ENCODE data around the gene FAM110D.

DNA sequence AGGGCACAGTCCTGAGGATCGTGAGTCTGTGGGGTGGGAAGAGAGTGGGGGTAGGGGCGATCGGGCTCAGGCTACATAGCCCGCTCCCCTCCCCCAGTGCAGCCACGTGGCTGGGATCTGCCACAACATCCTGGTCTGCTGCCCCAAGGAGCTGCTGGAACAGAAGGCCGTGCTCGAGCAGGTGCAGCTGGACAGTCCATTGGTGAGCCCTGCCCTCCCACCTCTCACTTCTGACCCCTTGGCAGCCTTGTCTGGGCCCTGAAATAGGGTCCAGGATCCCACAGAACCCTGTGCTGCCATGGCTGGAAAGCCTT lies 23.5 kb downstream of the FAM110D start:
- no peak for TF ChIP-seq NRF1 (IDR thresholded peaks at IDR 0.05; ENCODE audit: low read depth, low read length)
- no peak for TF ChIP-seq POLR2AphosphoS5 (IDR thresholded peaks at IDR 0.05; ENCODE audit: low read depth, low read length)
- TF ChIP-seq CTCF (IDR thresholded peaks at IDR 0.05): no peak
- TF ChIP-seq REST (IDR thresholded peaks at IDR 0.05; ENCODE audit: low read depth, low read length): no peak
- TF ChIP-seq USF1 (IDR thresholded peaks at IDR 0.05; ENCODE audit: borderline replicate concordance, low read depth): no peak
- no peak for TF ChIP-seq FOXM1 (IDR thresholded peaks at IDR 0.05; ENCODE audit: low read depth)
- TF ChIP-seq MAX (IDR thresholded peaks at IDR 0.05; ENCODE audit: low read depth): no peak
